Measurements from ENCODE around the gene FTO.
A peak's percentile ranks its signal among the peaks of the same experiment; 100 is the strongest.
"Not testable (repeated sequence)": the region's sequence is repeated elsewhere in the genome, so short reads cannot be mapped to it uniquely, and the experiment has no call there.

Gene FTO

GRCh38 chr16:54181683-54182329 is 477.9 kb downstream of the FTO start:
- not testable (repeated sequence) for DNase-seq

GRCh38 chr16:54185045-54185444 is 481.1 kb downstream of the FTO start:
- no peak for DNase-seq

GRCh38 chr16:54191163-54191562 is 487.2 kb downstream of the FTO start:
- no peak for DNase-seq

- no peak for DNase-seq
These were observed 487.6 kb downstream of the FTO start for GRCh38 chr16:54191592-54191991.

GRCh38 chr16:54193013-54193664 is 489.2 kb downstream of the FTO start:
- DNase-seq = no peak

- DNase-seq = peak; percentile 90
These were observed 489.8 kb downstream of the FTO start for GRCh38 chr16:54193665-54194333.

GRCh38 chr16:54194334-54194743 is 490.4 kb downstream of the FTO start:
- no peak for DNase-seq

- DNase-seq = no peak
These were observed 493.8 kb downstream of the FTO start for GRCh38 chr16:54197758-54198157.

GRCh38 chr16:54199487-54200160 is 495.7 kb downstream of the FTO start:
- DNase-seq = no peak

- DNase-seq = no peak
These were observed 496.2 kb downstream of the FTO start for GRCh38 chr16:54200161-54200534.

- DNase-seq = no peak
These were observed 496.8 kb downstream of the FTO start for GRCh38 chr16:54200720-54201119.

GRCh38 chr16:54201200-54201599 is 497.2 kb downstream of the FTO start:
- DNase-seq = no peak
